ENCODE data around the gene SELP. TPM values are rescaled to one million over a fixed set of nuclear protein-coding genes. Genes with fewer than 3 reads are reported as not detected.
A peak's percentile ranks its signal among the peaks of the same experiment; 100 is the strongest.

SELP gene
- total and polyA plus RNA-seq, 2 of the 13 experiments (the other 11 are each of a cell fraction or from before 2014, with no cell fraction given) = 0.11 TPM; not detected in 1

DNA sequence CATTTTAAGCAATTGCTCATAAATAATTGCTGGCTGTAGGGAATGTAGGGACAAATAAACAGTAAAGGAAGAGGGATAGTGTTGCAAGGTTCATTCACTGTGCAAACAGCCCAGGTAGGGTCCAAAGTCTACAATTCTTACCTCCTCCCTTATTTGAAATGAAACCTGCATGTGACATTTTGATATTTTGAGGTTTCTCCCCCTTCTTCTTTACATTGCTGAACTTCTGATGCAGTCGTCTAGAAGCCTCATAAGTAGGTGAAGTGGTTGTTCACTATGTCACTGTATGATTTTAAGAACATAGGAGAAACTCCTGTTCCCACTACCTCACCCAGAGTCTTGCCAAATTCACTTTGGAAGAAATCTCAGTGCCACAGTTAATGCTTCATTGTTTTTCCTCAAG lies 59.8 kb downstream of the SELP start (continued):
- TF ChIP-seq, protein P1, sequence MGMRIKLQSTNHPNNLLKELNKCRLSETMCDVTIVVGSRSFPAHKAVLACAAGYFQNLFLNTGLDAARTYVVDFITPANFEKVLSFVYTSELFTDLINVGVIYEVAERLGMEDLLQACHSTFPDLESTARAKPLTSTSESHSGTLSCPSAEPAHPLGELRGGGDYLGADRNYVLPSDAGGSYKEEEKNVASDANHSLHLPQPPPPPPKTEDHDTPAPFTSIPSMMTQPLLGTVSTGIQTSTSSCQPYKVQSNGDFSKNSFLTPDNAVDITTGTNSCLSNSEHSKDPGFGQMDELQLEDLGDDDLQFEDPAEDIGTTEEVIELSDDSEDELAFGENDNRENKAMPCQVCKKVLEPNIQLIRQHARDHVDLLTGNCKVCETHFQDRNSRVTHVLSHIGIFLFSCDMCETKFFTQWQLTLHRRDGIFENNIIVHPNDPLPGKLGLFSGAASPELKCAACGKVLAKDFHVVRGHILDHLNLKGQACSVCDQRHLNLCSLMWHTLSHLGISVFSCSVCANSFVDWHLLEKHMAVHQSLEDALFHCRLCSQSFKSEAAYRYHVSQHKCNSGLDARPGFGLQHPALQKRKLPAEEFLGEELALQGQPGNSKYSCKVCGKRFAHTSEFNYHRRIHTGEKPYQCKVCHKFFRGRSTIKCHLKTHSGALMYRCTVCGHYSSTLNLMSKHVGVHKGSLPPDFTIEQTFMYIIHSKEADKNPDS (CRISPR knock-in tag; IDR thresholded peaks at IDR 0.05) = no peak
- TF ChIP-seq SNAI1 (CRISPR knock-in tag; IDR thresholded peaks at IDR 0.05; ENCODE audit: borderline replicate concordance) (no peak), ZNF614 (CRISPR knock-in tag; IDR thresholded peaks at IDR 0.05; ENCODE audit: borderline replicate concordance) (0 out of 2 replicates have a peak, but pooled peaks have one; percentile 23), SMAD3 (CRISPR knock-in tag; IDR thresholded peaks at IDR 0.05) (peak; percentile 73; the same call in 1 of the 2 replicates), TCF7 (IDR thresholded peaks at IDR 0.05; ENCODE audit: low read depth) (0 out of 2 replicates have a peak, but pooled peaks have one; percentile 18), ZNF296 (CRISPR knock-in tag; conservative IDR thresholded peaks at IDR 0.05) (no peak), ELF3 (CRISPR knock-in tag; IDR thresholded peaks at IDR 0.05) (peak; percentile 66), ZNF572 (CRISPR knock-in tag; IDR thresholded peaks at IDR 0.05) (no peak), LCORL (IDR thresholded peaks at IDR 0.05) (no peak), LCORL (CRISPR knock-in tag; IDR thresholded peaks at IDR 0.05) (0 out of 2 replicates have a peak, but pooled peaks have one; percentile 43), FIP1L1 (IDR thresholded peaks at IDR 0.05; ENCODE audit: borderline replicate concordance, insufficient read depth, low read depth, low read length) (no peak), PHF21A (CRISPR knock-in tag; IDR thresholded peaks at IDR 0.05) (peak; percentile 55; the same call in 1 of the 2 replicates)
- TF ChIP-seq, protein P2, sequence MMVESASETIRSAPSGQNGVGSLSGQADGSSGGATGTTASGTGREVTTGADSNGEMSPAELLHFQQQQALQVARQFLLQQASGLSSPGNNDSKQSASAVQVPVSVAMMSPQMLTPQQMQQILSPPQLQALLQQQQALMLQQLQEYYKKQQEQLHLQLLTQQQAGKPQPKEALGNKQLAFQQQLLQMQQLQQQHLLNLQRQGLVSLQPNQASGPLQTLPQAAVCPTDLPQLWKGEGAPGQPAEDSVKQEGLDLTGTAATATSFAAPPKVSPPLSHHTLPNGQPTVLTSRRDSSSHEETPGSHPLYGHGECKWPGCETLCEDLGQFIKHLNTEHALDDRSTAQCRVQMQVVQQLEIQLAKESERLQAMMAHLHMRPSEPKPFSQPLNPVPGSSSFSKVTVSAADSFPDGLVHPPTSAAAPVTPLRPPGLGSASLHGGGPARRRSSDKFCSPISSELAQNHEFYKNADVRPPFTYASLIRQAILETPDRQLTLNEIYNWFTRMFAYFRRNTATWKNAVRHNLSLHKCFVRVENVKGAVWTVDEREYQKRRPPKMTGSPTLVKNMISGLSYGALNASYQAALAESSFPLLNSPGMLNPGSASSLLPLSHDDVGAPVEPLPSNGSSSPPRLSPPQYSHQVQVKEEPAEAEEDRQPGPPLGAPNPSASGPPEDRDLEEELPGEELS (CRISPR knock-in tag; IDR thresholded peaks at IDR 0.05) = peak; percentile 90
- TF ChIP-seq, protein P3, sequence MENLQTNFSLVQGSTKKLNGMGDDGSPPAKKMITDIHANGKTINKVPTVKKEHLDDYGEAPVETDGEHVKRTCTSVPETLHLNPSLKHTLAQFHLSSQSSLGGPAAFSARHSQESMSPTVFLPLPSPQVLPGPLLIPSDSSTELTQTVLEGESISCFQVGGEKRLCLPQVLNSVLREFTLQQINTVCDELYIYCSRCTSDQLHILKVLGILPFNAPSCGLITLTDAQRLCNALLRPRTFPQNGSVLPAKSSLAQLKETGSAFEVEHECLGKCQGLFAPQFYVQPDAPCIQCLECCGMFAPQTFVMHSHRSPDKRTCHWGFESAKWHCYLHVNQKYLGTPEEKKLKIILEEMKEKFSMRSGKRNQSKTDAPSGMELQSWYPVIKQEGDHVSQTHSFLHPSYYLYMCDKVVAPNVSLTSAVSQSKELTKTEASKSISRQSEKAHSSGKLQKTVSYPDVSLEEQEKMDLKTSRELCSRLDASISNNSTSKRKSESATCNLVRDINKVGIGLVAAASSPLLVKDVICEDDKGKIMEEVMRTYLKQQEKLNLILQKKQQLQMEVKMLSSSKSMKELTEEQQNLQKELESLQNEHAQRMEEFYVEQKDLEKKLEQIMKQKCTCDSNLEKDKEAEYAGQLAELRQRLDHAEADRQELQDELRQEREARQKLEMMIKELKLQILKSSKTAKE (CRISPR knock-in tag; IDR thresholded peaks at IDR 0.05; ENCODE audit: borderline replicate concordance) = no peak
- TF ChIP-seq, protein P4, sequence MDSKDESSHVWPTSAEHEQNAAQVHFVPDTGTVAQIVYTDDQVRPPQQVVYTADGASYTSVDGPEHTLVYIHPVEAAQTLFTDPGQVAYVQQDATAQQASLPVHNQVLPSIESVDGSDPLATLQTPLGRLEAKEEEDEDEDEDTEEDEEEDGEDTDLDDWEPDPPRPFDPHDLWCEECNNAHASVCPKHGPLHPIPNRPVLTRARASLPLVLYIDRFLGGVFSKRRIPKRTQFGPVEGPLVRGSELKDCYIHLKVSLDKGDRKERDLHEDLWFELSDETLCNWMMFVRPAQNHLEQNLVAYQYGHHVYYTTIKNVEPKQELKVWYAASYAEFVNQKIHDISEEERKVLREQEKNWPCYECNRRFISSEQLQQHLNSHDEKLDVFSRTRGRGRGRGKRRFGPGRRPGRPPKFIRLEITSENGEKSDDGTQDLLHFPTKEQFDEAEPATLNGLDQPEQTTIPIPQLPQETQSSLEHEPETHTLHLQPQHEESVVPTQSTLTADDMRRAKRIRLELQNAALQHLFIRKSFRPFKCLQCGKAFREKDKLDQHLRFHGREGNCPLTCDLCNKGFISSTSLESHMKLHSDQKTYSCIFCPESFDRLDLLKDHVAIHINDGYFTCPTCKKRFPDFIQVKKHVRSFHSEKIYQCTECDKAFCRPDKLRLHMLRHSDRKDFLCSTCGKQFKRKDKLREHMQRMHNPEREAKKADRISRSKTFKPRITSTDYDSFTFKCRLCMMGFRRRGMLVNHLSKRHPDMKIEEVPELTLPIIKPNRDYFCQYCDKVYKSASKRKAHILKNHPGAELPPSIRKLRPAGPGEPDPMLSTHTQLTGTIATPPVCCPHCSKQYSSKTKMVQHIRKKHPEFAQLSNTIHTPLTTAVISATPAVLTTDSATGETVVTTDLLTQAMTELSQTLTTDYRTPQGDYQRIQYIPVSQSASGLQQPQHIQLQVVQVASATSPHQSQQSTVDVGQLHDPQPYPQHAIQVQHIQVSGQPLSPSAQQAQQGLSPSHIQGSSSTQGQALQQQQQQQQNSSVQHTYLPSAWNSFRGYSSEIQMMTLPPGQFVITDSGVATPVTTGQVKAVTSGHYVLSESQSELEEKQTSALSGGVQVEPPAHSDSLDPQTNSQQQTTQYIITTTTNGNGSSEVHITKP (CRISPR knock-in tag; IDR thresholded peaks at IDR 0.05; ENCODE audit: low read depth) = no peak
- TF ChIP-seq, protein P5, sequence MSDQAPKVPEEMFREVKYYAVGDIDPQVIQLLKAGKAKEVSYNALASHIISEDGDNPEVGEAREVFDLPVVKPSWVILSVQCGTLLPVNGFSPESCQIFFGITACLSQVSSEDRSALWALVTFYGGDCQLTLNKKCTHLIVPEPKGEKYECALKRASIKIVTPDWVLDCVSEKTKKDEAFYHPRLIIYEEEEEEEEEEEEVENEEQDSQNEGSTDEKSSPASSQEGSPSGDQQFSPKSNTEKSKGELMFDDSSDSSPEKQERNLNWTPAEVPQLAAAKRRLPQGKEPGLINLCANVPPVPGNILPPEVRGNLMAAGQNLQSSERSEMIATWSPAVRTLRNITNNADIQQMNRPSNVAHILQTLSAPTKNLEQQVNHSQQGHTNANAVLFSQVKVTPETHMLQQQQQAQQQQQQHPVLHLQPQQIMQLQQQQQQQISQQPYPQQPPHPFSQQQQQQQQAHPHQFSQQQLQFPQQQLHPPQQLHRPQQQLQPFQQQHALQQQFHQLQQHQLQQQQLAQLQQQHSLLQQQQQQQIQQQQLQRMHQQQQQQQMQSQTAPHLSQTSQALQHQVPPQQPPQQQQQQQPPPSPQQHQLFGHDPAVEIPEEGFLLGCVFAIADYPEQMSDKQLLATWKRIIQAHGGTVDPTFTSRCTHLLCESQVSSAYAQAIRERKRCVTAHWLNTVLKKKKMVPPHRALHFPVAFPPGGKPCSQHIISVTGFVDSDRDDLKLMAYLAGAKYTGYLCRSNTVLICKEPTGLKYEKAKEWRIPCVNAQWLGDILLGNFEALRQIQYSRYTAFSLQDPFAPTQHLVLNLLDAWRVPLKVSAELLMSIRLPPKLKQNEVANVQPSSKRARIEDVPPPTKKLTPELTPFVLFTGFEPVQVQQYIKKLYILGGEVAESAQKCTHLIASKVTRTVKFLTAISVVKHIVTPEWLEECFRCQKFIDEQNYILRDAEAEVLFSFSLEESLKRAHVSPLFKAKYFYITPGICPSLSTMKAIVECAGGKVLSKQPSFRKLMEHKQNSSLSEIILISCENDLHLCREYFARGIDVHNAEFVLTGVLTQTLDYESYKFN (CRISPR knock-in tag; conservative IDR thresholded peaks at IDR 0.05) = peak; percentile 95

Data from HepG2 (cell line).